Common myeloid progenitor, CD34-positive (primary cell): ENCODE measurements around the gene SEMA5A.

Experiments used
- CTCF ChIA-PET: fragments of 350-600 bp; sonication (Branson Sonifier 250); formaldehyde crosslinking; loops from one replicate; lab custom pipeline; 2021; ENCODE audit warnings: antibody characterized with exemption; lab: Charles Lee
- POLR2A ChIA-PET: fragments of 350-600 bp; sonication (Branson Sonifier 250); formaldehyde crosslinking; loops from one replicate; lab custom pipeline; 2021; ENCODE audit warnings: antibody characterized with exemption; lab: Charles Lee
- DNase-seq, 3 donors: peaks; one replicate each; pipeline versions ENCODE4 v3.0.0 to v3.0.0-alpha.2; 2013
- H3K27ac ChIP-seq, 2 experiments: 1 replicate in 1 of 2; 2 replicates in 1 of 2; pipeline ENCODE4 v1.7.0; 2013; ENCODE audit warnings: inconsistent platforms in 2 of 2, low read length in 2 of 2, mild to moderate bottlenecking in 2 of 2, low read depth in 1 of 2, moderate library complexity in 1 of 2; ENCODE audit not compliant: severe bottlenecking in 2 of 2, insufficient read depth in 1 of 2, poor library complexity in 1 of 2
- H3K27me3 ChIP-seq, 5 experiments: replicated peaks in 2 of 5; 1 replicate in 3 of 5; 2 replicates in 2 of 5; pipeline versions ENCODE4 v1.6.1 to v1.7.0; 2013; ENCODE audit warnings: low read length in 4 of 5, mild to moderate bottlenecking in 2 of 5, moderate library complexity in 2 of 5, inconsistent platforms in 1 of 5; ENCODE audit not compliant: insufficient read depth in 5 of 5, control insufficient read depth in 4 of 5
- H3K36me3 ChIP-seq, 4 experiments: 1 replicate in 2 of 4; 2 replicates in 2 of 4; pipeline versions ENCODE4 v1.6.1 to v1.7.0; 2013; ENCODE audit warnings: low read length in 3 of 4, control low read depth in 1 of 4, mild to moderate bottlenecking in 1 of 4; ENCODE audit not compliant: control insufficient read depth in 4 of 4, insufficient read depth in 4 of 4
- H3K4me1 ChIP-seq, 4 experiments: 1 replicate in 3 of 4; 2 replicates in 1 of 4; pipeline versions ENCODE4 v1.6.1 to v1.7.1; 2013; ENCODE audit warnings: low read length in 3 of 4, mild to moderate bottlenecking in 3 of 4, control low read depth in 1 of 4, inconsistent platforms in 1 of 4, moderate library complexity in 1 of 4; ENCODE audit not compliant: control insufficient read depth in 4 of 4, insufficient read depth in 4 of 4; ENCODE audit errors: control extremely low read depth in 1 of 4
- H3K4me3 ChIP-seq, 7 experiments: 1 replicate in 4 of 7; 2 replicates in 3 of 7; pipeline versions ENCODE4 v1.5.1 to v1.7.0; 2013; ENCODE audit warnings: mild to moderate bottlenecking in 7 of 7, low read length in 6 of 7, moderate library complexity in 6 of 7, inconsistent platforms in 2 of 7, low read depth in 2 of 7, control low read depth in 1 of 7; ENCODE audit not compliant: insufficient read depth in 4 of 7, control insufficient read depth in 1 of 7; ENCODE audit errors: extremely low read depth in 1 of 7
- H3K9me3 ChIP-seq, 5 experiments: 1 replicate in 4 of 5; 2 replicates in 1 of 5; pipeline versions ENCODE4 v1.6.1 to v1.7.1; 2013; ENCODE audit warnings: low read length in 4 of 5, mild to moderate bottlenecking in 2 of 5, inconsistent platforms in 1 of 5, low read depth in 1 of 5, moderate library complexity in 1 of 5; ENCODE audit not compliant: control insufficient read depth in 4 of 5, insufficient read depth in 2 of 5; ENCODE audit errors: control extremely low read depth in 1 of 5
- WGBS: methylation state at CpG from one replicate; pipeline ENCODE4 v1.1.5; 2013; ENCODE audit not compliant: insufficient coverage; 5-methylcytosine and 5-hydroxymethylcytosine counted together

SEMA5A gene

GRCh38 chr5:9381464-9381863 lies 164.4 kb downstream of the SEMA5A start:
- no peak for DNase-seq
- ChIA-PET POLR2A (no interaction called here), CTCF (no interaction called here)
- H3K9me3 ChIP-seq: peaks cover 0 to 2% (median 0%) of the 10 kb centered on the region in 5 experiments
- H3K4me1 ChIP-seq: no peaks in the 10 kb centered on the region
- no peaks in the 10 kb centered on the region for H3K27me3 ChIP-seq
- no peak overlapping the region for H3K27ac ChIP-seq
- H3K36me3 ChIP-seq: no peaks in the 10 kb centered on the region
- no peak overlapping the region for H3K4me3 ChIP-seq

- CTCF ChIA-PET: no interaction called here
- WGBS: 97% methylated on average over 4 of the region's 7 CpGs
Observed at GRCh38 chr5:9380109-9380508, 165.8 kb downstream of the SEMA5A start.

DNA sequence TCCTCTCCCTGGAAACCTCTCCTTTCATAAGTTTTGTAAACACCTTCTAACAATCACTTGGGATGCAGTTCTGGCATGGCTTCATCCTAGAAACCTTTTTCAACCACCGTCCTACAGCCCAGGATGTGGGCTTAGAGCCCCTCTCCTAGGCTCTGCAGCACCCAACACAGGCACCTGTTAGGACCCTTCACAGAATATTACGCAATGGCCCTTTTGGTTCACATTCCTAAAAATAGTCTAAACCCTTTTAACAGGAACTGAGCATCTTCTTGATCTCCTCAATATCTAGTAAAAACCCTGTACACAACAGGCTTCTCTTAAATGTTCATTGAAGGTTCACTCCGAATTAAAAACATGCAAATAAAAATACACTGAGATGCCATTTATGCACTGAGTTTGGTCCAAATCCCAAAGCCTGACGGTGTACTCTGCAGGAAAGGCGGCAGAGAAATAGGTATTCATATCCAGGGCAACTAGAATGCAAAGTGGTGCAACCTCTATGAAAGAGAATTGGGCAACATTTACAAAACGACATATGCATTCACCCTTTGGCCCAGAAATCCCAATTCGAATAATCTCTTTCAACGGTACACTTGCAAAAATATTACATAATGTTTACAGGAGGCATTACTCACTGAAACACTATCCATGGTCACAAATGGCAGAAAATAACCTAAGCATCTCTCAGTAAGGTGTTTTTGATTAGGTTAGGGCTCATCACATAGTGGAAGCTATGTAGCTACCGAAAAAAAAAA lies 169.3 kb downstream of the SEMA5A start:
- H3K36me3 ChIP-seq: no peaks in the 10 kb centered on the region

More at GRCh38 chr5:9380109-9380508, 165.8 kb downstream of the SEMA5A start:
- no peaks in the 10 kb centered on the region for H3K4me1 ChIP-seq
- no peaks in the 10 kb centered on the region for H3K36me3 ChIP-seq
- H3K27ac ChIP-seq: no peak overlapping the region
- H3K27me3 ChIP-seq: no peaks in the 10 kb centered on the region
- POLR2A ChIA-PET: no interaction called here
- peaks cover 0 to 2% (median 0%) of the 10 kb centered on the region in 5 experiments for H3K9me3 ChIP-seq
- no peak for DNase-seq
- H3K4me3 ChIP-seq: no peak overlapping the region

GRCh38 chr5:9375756-9376155 lies 170.1 kb downstream of the SEMA5A start:
- ChIA-PET POLR2A (no interaction called here), CTCF (no interaction called here)
- Histone ChIP-seq H3K27ac (no peak overlapping the region), H3K4me3 (no peak overlapping the region), H3K27me3 (no peaks in the 10 kb centered on the region), H3K4me1 (no peaks in the 10 kb centered on the region), H3K36me3 (no peaks in the 10 kb centered on the region), H3K9me3 (peaks cover 0 to 2% (median 0%) of the 10 kb centered on the region in 5 experiments)
- 100% methylated on average over 2 of the region's 2 CpGs for WGBS
- DNase-seq: no peak

More for the DNA sequence above, 169.3 kb downstream of the SEMA5A start:
- WGBS: 98% methylated on average over 4 of the region's 9 CpGs
- no peaks in the 10 kb centered on the region for H3K27me3 ChIP-seq
- no peaks in the 10 kb centered on the region for H3K4me1 ChIP-seq
- no peak overlapping the region for H3K4me3 ChIP-seq
- no peak overlapping the region for H3K27ac ChIP-seq
- H3K9me3 ChIP-seq: peaks cover 0 to 2% (median 0%) of the 10 kb centered on the region in 5 experiments
- CTCF ChIA-PET: no interaction called here
- no peak for DNase-seq
- POLR2A ChIA-PET: interaction anchor here (0.6 kb wide), 1 partner anchor 322 kb away, joined by 3 read pairs; no protein-coding TSS in a partner anchor

GRCh38 chr5:9374025-9374424 lies 171.8 kb downstream of the SEMA5A start:
- ChIA-PET CTCF (no interaction called here), POLR2A (no interaction called here)
- peaks cover 0 to 3% (median 0%) of the 10 kb centered on the region in 5 experiments for H3K9me3 ChIP-seq
- no peak overlapping the region for H3K4me3 ChIP-seq
- no peaks in the 10 kb centered on the region for H3K36me3 ChIP-seq
- H3K4me1 ChIP-seq: no peaks in the 10 kb centered on the region
- H3K27me3 ChIP-seq: no peaks in the 10 kb centered on the region
- DNase-seq: no peak
- 95% methylated on average over 4 of the region's 4 CpGs for WGBS
- no peak overlapping the region for H3K27ac ChIP-seq

DNA sequence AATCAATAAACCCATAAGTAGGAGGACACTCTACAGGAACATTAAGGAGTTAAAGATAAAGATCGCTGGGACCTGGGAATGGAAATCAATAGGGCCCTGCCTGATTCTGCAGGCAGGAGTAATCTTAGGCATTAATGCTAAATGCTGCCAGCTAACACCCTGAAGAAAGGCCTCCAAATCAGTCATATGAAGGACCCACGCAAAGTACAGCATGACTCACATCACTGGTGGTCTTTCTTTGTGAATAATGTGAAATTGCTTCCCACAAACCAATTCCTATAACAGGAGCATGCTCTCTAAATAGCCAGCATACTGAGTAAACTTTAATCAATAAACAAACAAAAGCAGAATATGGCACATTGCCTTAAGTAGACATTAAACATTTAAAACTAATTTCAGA lies 172.3 kb downstream of the SEMA5A start:
- H3K27ac ChIP-seq: no peak overlapping the region
- H3K4me1 ChIP-seq: no peaks in the 10 kb centered on the region
- no peak overlapping the region for H3K4me3 ChIP-seq
- POLR2A ChIA-PET: no interaction called here
- H3K36me3 ChIP-seq: no peaks in the 10 kb centered on the region
- H3K27me3 ChIP-seq: no peaks in the 10 kb centered on the region
- 100% methylated on average over 2 of the region's 2 CpGs for WGBS
- no peak for DNase-seq
- CTCF ChIA-PET: no interaction called here
- H3K9me3 ChIP-seq: peaks cover 0 to 6% (median 0%) of the 10 kb centered on the region in 5 experiments

DNA sequence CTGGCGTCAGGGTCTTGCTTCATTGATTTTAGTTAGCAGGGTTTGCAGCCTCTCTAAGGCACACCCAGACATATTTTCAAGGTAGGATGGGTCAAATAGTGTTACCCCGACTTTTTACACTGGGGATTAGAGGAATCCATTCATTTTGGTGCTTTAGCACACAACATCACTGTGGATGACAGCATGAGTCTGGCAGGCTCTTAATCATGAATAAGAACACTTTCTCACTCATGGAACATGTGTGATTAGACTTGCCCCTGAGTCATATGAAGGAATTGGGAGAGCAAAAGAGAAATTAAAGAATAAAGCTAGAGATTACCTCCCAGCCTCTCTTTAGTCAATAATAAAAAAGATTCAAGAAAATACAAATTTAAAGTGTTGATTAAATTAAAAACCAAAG lies 175.6 kb downstream of the SEMA5A start:
- Histone ChIP-seq H3K4me1 (no peaks in the 10 kb centered on the region), H3K27me3 (no peaks in the 10 kb centered on the region), H3K4me3 (no peak overlapping the region), H3K36me3 (no peaks in the 10 kb centered on the region), H3K9me3 (peaks cover 0 to 6% (median 0%) of the 10 kb centered on the region in 5 experiments), H3K27ac (no peak overlapping the region)
- WGBS: 92% methylated on average over 2 of the region's 2 CpGs
- ChIA-PET POLR2A (no interaction called here), CTCF (no interaction called here)
- DNase-seq: no peak
